Esophagus muscularis mucosa (tissue), 4 donors: ENCODE data around the gene USP10. TPM values are rescaled to one million over a fixed set of nuclear protein-coding genes. Genes with fewer than 3 reads are reported as not detected.

ENCODE experiments used
- DNase-seq: peaks from one replicate; pipeline ENCODE4 v3.0.0-alpha.2; 2017; ENCODE audit errors: extremely low spot score
- H3K27ac ChIP-seq, 4 donors: fragments of 200-600 bp; sonication (generic); replicated peaks in 1 of 4; 1 replicate in 3 of 4; 2 replicates in 1 of 4; pipeline ENCODE4 v1.5.1; 2016 to 2019; ENCODE audit warnings: mild to moderate bottlenecking in 1 of 4
- H3K27me3 ChIP-seq, 4 donors: fragments of 200-600 bp; sonication (generic); one replicate each; pipeline versions ENCODE4 v1.5.1 to v1.6.0; 2016 to 2019
- H3K36me3 ChIP-seq, 4 donors: fragments of 200-600 bp; sonication (generic); one replicate each; pipeline ENCODE4 v1.5.1; 2016 to 2019
- H3K4me1 ChIP-seq, 4 donors: fragments of 200-600 bp; sonication (generic); one replicate each; pipeline ENCODE4 v1.5.1; 2016 to 2019
- H3K4me3 ChIP-seq, 4 donors: fragments of 200-600 bp; sonication (generic); 1 replicate in 2 of 4; 2 replicates in 2 of 4; pipeline ENCODE4 v1.5.1; 2016 to 2019; ENCODE audit warnings: mild to moderate bottlenecking in 4 of 4, moderate library complexity in 1 of 4
- H3K9me3 ChIP-seq, 4 donors: fragments of 200-600 bp; sonication (generic); 1 replicate in 3 of 4; 2 replicates in 1 of 4; pipeline ENCODE4 v1.5.1; 2016 to 2019
- CTCF ChIP-seq, 3 experiments: fragments of 200-600 bp in 2 of 3; fragments of 450-650 bp in 1 of 3; sonication (generic) in 2 of 3; IDR thresholded peaks; one replicate each; pipeline ENCODE4 v1.5.1; 2017 to 2019; ENCODE audit warnings: antibody characterized with exemption in 3 of 3, mild to moderate bottlenecking in 2 of 3, moderate library complexity in 1 of 3
- EP300 ChIP-seq: sonication (generic); formaldehyde crosslinking; IDR thresholded peaks from one replicate; pipeline ENCODE4 v1.6.1; 2017; ENCODE audit warnings: antibody characterized with exemption
- POLR2A ChIP-seq: fragments of 450-650 bp; IDR thresholded peaks from one replicate; pipeline ENCODE4 v1.6.1; 2017; ENCODE audit warnings: antibody characterized with exemption, moderate library complexity, mild to moderate bottlenecking, low read depth
- POLR2AphosphoS5 ChIP-seq, 2 donors: sonication (generic); formaldehyde crosslinking; IDR thresholded peaks; one replicate each; pipeline ENCODE4 v1.6.1; 2017; ENCODE audit warnings: antibody characterized with exemption in 2 of 2
- WGBS: methylation state at CpG from one replicate; pipeline ENCODE4 v1.1.5; 2018; 5-methylcytosine and 5-hydroxymethylcytosine counted together
- intact Hi-C: fragments of 100-400 bp; cut with DNase I; formaldehyde crosslinking; loops from one replicate; pipeline ENCODE4 v1.15.1; 2023
- total RNA-seq, 4 donors: library from RNA; depleted of rRNA; stranded (reverse); fragments of >200 nt; gene quantifications; one replicate each; pipeline versions ENCODE4 v1.1.0 to v1.2.1, GENCODE V29; 2016

Gene USP10
- total RNA-seq, 4 donors from 2014 or later: 45.3 to 71.2 (median 59.3) TPM

- Histone ChIP-seq H3K36me3 (peaks cover 0 to 6% (median 3%) of the 10 kb centered on the region in 4 donors), H3K4me1 (peaks cover 30 to 91% (median 78%) of the 10 kb centered on the region in 4 donors), H3K4me3 (peak overlapping the region in 2 of 4 donors; percentile 11 to 13), H3K27me3 (no peaks in the 10 kb centered on the region), H3K27ac (peak overlapping the region; percentile 3 to 52 (median 40)), H3K9me3 (no peaks in the 10 kb centered on the region)
- 72% methylated on average over 17 of the region's 17 CpGs for WGBS
- no peak for TF ChIP-seq EP300
- TF ChIP-seq CTCF (IDR thresholded peaks at IDR 0.05): no peak
- no peak for DNase-seq
- intact Hi-C loops: loop anchor here (1.0 to 5.0 kb wide), 3 partner anchors 92 to 217 kb away; no protein-coding TSS in a partner anchor
Observed at GRCh38 chr16:84754956-84755672, 55.3 kb downstream of the USP10 start.

GRCh38 chr16:84756830-84757229 lies 57.0 kb downstream of the USP10 start:
- H3K4me1 ChIP-seq: peaks cover 26 to 79% (median 61%) of the 10 kb centered on the region in 4 donors
- intact Hi-C loops: no loop called here
- TF ChIP-seq POLR2AphosphoS5 (IDR thresholded peaks at IDR 0.05) (no peak), EP300 (no peak), CTCF (IDR thresholded peaks at IDR 0.05) (no peak), POLR2A (no peak)

GRCh38 chr16:84758627-84759026 lies 58.8 kb downstream of the USP10 start:
- H3K9me3 ChIP-seq: no peaks in the 10 kb centered on the region
- H3K27me3 ChIP-seq: no peaks in the 10 kb centered on the region
- H3K27ac ChIP-seq: peak overlapping the region in 3 of 4 donors; percentile 20 to 41 (median 33)
- peaks cover 20 to 65% (median 47%) of the 10 kb centered on the region in 4 donors for H3K4me1 ChIP-seq
- WGBS: 80% methylated on average over 7 of the region's 7 CpGs
- no peak overlapping the region for H3K4me3 ChIP-seq
- H3K36me3 ChIP-seq: peaks cover 0 to 37% (median 31%) of the 10 kb centered on the region in 4 donors
- TF ChIP-seq CTCF (IDR thresholded peaks at IDR 0.05) (no peak), POLR2A (no peak), EP300 (no peak), POLR2AphosphoS5 (IDR thresholded peaks at IDR 0.05) (no peak)
- no peak for DNase-seq
- intact Hi-C loops: no loop called here

More at GRCh38 chr16:84756830-84757229, 57.0 kb downstream of the USP10 start:
- H3K4me3 ChIP-seq: no peak overlapping the region
- no peaks in the 10 kb centered on the region for H3K9me3 ChIP-seq
- H3K27me3 ChIP-seq: no peaks in the 10 kb centered on the region
- peaks cover 0 to 23% (median 17%) of the 10 kb centered on the region in 4 donors for H3K36me3 ChIP-seq
- DNase-seq: no peak
- no peak overlapping the region for H3K27ac ChIP-seq
- 90% methylated on average over 2 of the region's 2 CpGs for WGBS

DNA sequence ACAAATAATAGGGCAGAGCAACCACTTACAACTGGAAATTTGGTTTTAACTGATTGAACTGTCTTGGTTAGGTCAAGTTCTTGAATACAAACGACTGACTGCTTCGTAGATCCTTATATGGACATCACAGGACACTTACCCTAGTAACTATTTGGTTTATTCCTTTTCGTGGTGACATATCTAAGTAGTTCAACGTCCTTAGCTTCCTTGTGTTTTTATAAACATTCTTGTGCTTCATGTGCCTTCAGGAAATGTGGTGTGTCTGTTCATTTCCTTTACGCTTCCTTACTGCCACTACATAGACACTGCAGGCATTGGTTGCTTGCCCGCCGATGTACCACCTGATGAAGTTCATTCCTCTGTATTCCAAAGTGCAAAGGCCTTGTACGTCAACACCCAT lies 59.3 kb downstream of the USP10 start:
- DNase-seq: no peak
- no peaks in the 10 kb centered on the region for H3K9me3 ChIP-seq
- H3K27me3 ChIP-seq: no peaks in the 10 kb centered on the region
- peak overlapping the region in 3 of 4 donors; percentile 20 to 41 (median 33) for H3K27ac ChIP-seq
- intact Hi-C loops: no loop called here
- WGBS: 44% methylated on average over 8 of the region's 8 CpGs
- no peak for TF ChIP-seq CTCF (IDR thresholded peaks at IDR 0.05)
- no peak for TF ChIP-seq POLR2AphosphoS5 (IDR thresholded peaks at IDR 0.05)
- TF ChIP-seq EP300: no peak
- no peak for TF ChIP-seq POLR2A
- no peak overlapping the region for H3K4me3 ChIP-seq
- peaks cover 16 to 61% (median 43%) of the 10 kb centered on the region in 4 donors for H3K4me1 ChIP-seq
- peaks cover 0 to 41% (median 36%) of the 10 kb centered on the region in 4 donors for H3K36me3 ChIP-seq
